Left lung (tissue), 10 donors: ENCODE results near the gene STAT5A. TPM values are rescaled to one million over a fixed set of nuclear protein-coding genes. Genes with fewer than 3 reads are reported as not detected.
A peak's percentile ranks its signal among the peaks of the same experiment; 100 is the strongest.

ENCODE experiments used
- ATAC-seq: fragments of 200-7000 bp; cut with Tn5 transposase; one replicate; pipeline ENCODE4 v1.9.1; 2020; ENCODE audit warnings: moderate library complexity
- DNase-seq, 4 donors: peaks; one replicate each; pipeline ENCODE4 v3.0.0-alpha.2; 2013 to 2020
- H3K27ac ChIP-seq, 2 donors: fragments of 200-600 bp; sonication (generic) in 1 of 2; one replicate each; pipeline versions ENCODE4 v1.5.0 to v1.8.0; 2020 to 2021
- H3K27me3 ChIP-seq, 2 donors: fragments of 200-600 bp; sonication (generic) in 1 of 2; one replicate each; pipeline versions ENCODE4 v1.5.0 to v1.8.0; 2020 to 2021
- H3K36me3 ChIP-seq, 2 donors: fragments of 200-600 bp; sonication (generic) in 1 of 2; one replicate each; pipeline versions ENCODE4 v1.5.0 to v1.8.0; 2020 to 2021
- H3K4me1 ChIP-seq, 2 donors: fragments of 200-600 bp; one replicate each; pipeline ENCODE4 v1.8.0; 2021
- H3K4me3 ChIP-seq, 2 donors: fragments of 200-600 bp; sonication (generic) in 1 of 2; one replicate each; pipeline versions ENCODE4 v1.5.0 to v1.8.0; 2020 to 2021; ENCODE audit warnings: mild to moderate bottlenecking in 1 of 2
- H3K9me3 ChIP-seq, 2 donors: fragments of 200-600 bp; sonication (generic) in 1 of 2; one replicate each; pipeline versions ENCODE4 v1.5.0 to v1.8.0; 2020 to 2021
- intact Hi-C, 2 donors: fragments of 100-400 bp; cut with DNase I; formaldehyde crosslinking; loops; one replicate each; pipeline versions ENCODE4 v1.11.2 to v1.14.2; 2022
- polyA plus RNA-seq, 6 donors: library from polyadenylated mRNA; unstranded; fragments of 120-200 nt; gene quantifications; one replicate each; pipeline ENCODE4 v1.2.1, GENCODE V29; 2013; ENCODE audit not compliant: insufficient read length in 6 of 6
- total RNA-seq, 2 donors: library from RNA; stranded (reverse); fragmentation: NEBNext Ultra II Directional; extraction: Animal tissue kit (Norgen Biotek cat#: 25700); gene quantifications; one replicate each; pipeline ENCODE4 v1.2.1, GENCODE V29; 2021
- TF ChIP-seq, protein P1 (sequence below), 2 donors: fragments of 200-600 bp; sonication (generic) in 1 of 2; IDR thresholded peaks; one replicate each; pipeline versions ENCODE4 v1.5.0 to v1.8.0; 2021; ENCODE audit warnings: antibody characterized with exemption in 2 of 2
- donor health status: DM: no; HTN: yes; CAD: no.
- donor health status: DM: no; HTN: no; CAD: no.

STAT5A gene
- total and polyA plus RNA-seq, 8 donors = 10.3 to 47.4 (median 12.3) TPM

DNA sequence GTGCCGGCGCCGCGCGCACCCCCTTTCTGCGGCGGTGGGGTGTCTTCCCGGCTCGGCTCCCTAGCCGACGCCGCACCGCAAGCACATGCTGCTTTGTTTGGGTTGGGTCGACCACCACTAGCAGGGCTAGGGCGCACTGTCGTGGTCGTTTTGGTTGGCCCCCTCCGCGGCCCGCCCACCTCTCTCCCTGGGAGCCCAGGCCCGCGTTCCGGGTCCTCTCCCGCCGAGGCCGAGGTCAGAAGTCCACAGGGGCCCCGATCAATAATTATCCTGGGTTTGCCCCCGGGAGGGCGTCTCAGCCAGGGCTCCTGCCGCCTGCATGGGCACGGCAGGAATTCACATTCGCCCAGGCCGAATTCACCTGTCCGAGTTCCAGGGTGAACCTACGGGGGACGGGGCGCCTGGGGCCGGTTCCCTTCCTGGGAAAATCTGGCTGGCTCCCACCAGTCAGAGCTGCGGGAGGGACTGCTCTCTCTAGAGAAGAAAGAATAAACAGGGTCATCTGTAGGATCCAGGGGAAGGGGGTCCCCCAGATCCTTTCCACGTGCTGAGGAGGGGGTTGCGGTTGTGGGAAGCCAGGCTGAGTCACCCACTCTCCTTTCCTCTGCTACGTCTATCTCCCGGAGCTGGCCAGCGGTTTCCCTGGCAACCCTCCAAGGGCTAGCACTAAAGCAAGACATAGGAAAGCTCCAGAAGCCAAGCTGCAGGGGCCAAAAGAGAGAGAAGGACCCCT is 11.5 kb upstream of the STAT5A start:
- H3K4me3 ChIP-seq = peak overlapping the region; percentile 82 to 84
- peak; percentile 47 to 91 (median 76) for DNase-seq
- intact Hi-C loops = no loop called here

DNA sequence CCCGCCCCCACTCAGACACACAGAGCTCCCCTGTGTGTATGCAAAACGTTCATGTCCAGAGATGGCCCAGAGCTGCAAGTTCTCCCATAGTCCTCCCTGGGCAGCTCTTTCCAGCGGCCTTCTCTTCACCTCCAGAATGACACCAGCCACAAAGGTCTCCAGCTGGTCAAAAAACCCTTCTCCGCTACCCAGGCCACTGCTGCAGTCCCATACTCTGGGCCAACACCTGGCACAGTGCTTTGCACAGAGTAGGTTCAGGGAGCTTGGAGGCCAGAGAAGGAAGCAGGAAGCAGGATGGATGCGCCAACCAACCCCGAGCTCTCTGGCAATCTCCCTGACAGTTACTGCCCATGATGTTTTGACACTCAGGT is 11.0 kb upstream of the STAT5A start:
- no peak for ATAC-seq
- TF ChIP-seq, protein P1, sequence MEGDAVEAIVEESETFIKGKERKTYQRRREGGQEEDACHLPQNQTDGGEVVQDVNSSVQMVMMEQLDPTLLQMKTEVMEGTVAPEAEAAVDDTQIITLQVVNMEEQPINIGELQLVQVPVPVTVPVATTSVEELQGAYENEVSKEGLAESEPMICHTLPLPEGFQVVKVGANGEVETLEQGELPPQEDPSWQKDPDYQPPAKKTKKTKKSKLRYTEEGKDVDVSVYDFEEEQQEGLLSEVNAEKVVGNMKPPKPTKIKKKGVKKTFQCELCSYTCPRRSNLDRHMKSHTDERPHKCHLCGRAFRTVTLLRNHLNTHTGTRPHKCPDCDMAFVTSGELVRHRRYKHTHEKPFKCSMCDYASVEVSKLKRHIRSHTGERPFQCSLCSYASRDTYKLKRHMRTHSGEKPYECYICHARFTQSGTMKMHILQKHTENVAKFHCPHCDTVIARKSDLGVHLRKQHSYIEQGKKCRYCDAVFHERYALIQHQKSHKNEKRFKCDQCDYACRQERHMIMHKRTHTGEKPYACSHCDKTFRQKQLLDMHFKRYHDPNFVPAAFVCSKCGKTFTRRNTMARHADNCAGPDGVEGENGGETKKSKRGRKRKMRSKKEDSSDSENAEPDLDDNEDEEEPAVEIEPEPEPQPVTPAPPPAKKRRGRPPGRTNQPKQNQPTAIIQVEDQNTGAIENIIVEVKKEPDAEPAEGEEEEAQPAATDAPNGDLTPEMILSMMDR (IDR thresholded peaks at IDR 0.05) = no peak
- intact Hi-C loops = no loop called here
- Histone ChIP-seq H3K4me1 (peaks cover 3 to 41% of the 10 kb centered on the region in 2 donors), H3K27me3 (no peaks in the 10 kb centered on the region), H3K9me3 (no peaks in the 10 kb centered on the region), H3K4me3 (peak overlapping the region; percentile 82 to 84), H3K27ac (peak overlapping the region in 1 of 2 donors; percentile 93), H3K36me3 (no peaks in the 10 kb centered on the region)
- no peak for DNase-seq

More for the DNA sequence above, 11.5 kb upstream of the STAT5A start:
- no peaks in the 10 kb centered on the region for H3K36me3 ChIP-seq
- H3K27me3 ChIP-seq = no peaks in the 10 kb centered on the region
- H3K4me1 ChIP-seq = peaks cover 3 to 47% of the 10 kb centered on the region in 2 donors
- TF ChIP-seq, protein P1 (IDR thresholded peaks at IDR 0.05) = no peak
- peak overlapping the region; percentile 85 to 93 for H3K27ac ChIP-seq
- no peaks in the 10 kb centered on the region for H3K9me3 ChIP-seq
- peak; percentile 63 for ATAC-seq

DNA sequence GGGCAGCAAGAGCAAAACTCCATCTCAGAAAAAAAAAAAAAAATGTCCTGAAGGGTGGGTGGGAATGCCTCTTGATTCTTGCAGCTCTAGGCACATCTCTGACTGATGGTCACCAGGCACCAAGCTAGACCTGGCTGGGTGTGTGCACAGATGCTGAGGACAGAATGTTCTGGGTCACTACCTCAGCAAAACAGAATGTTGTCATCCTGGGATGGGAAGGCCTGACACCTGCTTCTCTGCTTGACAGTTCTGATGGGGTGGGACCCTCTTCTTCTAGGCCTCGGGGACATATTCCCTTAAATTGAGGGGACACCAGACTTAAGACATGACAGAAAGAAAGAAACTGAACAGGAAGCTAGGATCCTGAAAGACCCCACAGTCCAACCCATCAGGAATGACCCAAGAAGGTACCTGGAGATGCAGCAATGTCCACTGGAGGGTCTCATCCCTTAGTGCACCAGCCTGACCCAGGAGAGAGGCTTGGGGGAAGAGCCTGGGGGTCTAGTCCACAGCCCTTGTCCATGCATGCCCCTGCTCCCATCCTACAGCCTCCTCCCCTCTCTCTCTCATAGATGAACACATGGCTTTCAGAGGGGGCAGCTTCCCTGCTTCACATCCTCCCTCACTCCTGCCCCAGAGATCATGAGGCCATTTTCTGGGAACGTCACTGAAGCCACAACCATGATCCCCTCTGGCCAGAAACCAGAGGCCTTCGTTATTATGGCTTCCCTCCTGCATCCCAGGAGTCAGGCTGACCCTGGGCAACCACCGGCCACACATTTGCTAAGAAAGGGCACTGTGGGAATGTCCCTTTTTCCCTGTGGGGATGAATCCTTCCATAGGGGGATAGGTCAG is 8.3 kb upstream of the STAT5A start:
- intact Hi-C loops = no loop called here
- Histone ChIP-seq H3K4me1 (peaks cover 0 to 26% of the 10 kb centered on the region in 2 donors), H3K36me3 (no peaks in the 10 kb centered on the region), H3K9me3 (no peaks in the 10 kb centered on the region), H3K4me3 (no peak overlapping the region), H3K27me3 (no peaks in the 10 kb centered on the region), H3K27ac (no peak overlapping the region)
- ATAC-seq = no peak
- DNase-seq = no peak
- TF ChIP-seq, protein P1 (IDR thresholded peaks at IDR 0.05) = no peak

DNA sequence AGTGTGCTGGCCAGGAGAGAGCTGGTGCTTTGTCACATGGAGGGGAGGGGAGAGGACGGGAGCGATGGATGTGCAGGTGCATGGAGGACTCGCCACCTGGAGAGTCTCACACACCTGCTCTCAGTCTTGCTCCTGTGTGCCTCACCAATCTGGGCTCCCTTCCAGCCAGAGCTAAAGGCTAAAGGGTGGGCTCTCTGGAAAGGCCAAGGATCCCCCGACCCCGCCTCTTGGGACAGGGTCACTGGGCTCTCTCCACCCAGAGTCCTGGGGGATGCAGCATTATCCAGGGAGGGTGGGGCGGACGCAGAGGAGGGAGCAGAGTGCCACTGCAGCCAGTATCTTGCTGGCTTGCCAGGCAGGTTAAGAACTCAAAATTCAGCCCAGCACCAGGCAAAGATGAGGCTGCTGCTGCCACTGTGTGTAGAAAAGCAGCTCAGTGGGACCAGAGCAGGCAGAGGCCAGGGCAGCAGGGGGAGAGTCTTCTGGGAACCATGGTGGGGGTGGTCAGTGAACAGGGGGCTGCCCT is 6.7 kb upstream of the STAT5A start:
- H3K27me3 ChIP-seq = no peaks in the 10 kb centered on the region
- H3K27ac ChIP-seq = no peak overlapping the region
- ATAC-seq = no peak
- intact Hi-C loops = no loop called here
- H3K9me3 ChIP-seq = no peaks in the 10 kb centered on the region
- H3K36me3 ChIP-seq = no peaks in the 10 kb centered on the region
- H3K4me1 ChIP-seq = peaks cover 5 to 28% of the 10 kb centered on the region in 2 donors
- TF ChIP-seq, protein P1 (IDR thresholded peaks at IDR 0.05) = no peak
- DNase-seq = no peak
- no peak overlapping the region for H3K4me3 ChIP-seq
